T-helper 1 cell treated with Interleukin-12 subunit alpha and Interleukin-12 subunit beta and Interleukin-4 antibody, amounts not matched to agents 30 ng/mL and 1 ng/mL, for 36 hours (primary cell): ENCODE results near the gene MYEF2. TPM values are rescaled to one million over a fixed set of nuclear protein-coding genes. Genes with fewer than 3 reads are reported as not detected.

Experiments
- intact Hi-C: fragments of 100-400 bp; cut with micrococcal nuclease; formaldehyde crosslinking; loops from one replicate; pipeline ENCODE4 v1.15.1; 2024
- total RNA-seq: library from RNA; stranded (reverse); gene quantifications from 2 replicates; pipeline ENCODE4 v1.2.3, GENCODE V29; 2022

The MYEF2 gene
- total RNA-seq, 1 donor from 2014 or later = 26.7 TPM

DNA sequence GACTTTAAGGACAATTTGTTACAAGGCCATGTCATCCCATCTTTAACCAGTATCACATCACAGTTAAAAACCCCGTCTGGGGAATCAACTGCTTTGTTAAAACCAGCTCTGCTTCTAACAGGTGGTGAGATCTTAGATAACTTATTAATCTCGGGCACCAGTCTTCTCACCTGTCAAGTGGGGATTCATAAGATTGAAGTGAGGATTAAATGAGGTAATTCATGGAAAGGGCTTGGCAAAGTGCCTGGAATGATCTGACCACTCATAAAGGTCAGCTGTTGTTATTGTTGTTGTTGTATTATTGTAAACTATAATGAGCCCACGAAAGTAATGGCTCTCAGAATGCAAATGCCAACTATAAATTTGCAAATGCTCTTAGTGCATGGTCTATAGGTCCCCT, 87.4 kb downstream of the MYEF2 start:
- intact Hi-C loops = no loop called here

DNA sequence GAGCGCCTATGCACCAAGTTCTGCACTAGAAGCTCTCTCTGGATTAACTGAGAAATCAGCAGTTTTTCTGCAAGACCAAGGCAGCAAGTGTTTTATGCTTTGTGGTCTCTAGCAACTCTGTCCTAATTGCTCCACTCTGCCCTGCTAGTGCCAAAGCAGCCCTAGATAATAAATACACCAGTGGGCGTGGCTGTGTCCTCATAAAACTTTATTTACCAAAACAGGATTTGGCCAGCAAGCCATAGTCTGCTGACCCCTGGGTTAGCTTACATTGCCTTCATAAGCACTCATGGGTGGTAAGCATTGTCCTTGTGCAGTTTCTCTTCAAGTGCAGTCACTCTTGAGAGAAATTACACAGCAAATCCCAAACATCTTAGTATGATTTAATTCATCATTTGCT, 88.0 kb downstream of the MYEF2 start:
- intact Hi-C loops = no loop called here

DNA sequence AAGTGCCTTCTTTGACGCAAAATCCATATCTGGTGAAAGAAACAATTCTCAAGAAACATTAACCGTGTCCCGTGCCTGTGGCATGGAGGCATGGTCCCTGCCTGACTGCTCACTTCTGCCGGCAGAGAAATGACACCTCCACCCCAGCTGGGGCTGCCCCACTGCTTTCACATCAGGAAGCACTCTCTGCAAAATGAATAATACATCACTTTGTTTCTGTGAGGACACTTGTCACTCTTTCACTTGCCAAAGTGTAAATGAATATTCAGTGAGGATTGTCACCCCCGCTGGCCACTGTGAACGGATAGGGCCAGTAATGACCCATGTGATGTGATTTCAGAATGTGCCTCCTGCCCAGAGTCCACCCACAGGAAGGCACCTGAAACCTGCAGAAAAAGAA, 88.4 kb downstream of the MYEF2 start:
- intact Hi-C loops = no loop called here

DNA sequence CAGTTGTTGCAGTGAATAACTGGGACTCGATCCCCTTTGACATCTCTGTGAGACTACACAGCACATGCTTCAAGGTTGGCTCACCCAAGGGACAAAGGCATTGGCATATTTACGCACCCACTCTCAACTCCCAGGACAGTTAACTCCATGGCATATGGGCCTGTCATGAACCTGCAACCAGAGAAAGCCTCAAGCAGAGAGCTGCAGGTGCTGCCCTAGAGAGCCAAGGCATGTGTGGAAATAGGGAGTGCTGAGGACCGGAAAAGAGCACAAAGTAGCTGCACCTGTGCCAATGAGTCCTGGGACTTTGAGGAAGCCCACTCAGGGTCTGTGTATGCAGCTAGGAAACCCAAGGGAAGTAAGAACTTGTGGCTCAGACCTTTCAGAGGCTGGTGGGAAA, 90.3 kb downstream of the MYEF2 start:
- intact Hi-C loops = no loop called here

DNA sequence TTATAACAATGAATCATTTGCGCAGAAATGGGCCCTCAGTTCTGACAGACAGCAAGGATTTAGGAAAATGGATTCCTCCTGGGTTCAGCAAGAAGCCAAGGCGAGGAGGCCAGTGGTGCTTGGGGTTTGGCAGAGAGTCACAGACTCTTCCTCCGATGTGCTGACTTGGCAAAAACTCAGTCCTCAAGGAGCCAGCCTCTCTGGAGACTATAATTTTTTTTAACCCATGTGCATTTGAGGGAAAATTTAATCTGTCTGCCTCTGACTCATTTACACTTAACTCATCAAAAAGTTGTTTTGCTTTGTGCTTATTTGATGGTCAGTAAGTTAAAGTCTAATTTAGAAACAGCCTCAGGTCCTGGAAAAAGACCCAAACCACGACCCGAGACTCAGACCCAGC, 91.5 kb downstream of the MYEF2 start:
- intact Hi-C loops = no loop called here

DNA sequence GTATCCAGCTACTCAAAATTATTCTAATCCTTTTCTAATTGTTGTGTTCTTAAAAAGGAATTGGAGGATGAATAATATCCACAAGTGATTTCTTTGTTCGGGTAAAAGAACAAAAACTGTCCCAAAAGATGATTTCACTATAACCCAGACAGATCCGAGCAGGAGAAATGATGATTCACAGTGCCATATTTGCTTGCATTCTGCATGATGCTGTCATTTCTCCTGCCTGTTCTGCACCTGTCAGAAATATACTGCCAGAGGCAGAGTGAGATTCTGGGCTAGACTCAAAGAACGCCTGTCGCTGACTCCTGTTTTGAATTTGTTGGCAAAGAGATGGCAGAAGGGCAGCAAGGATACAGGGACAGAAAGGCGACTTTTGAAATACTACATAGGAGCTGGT, 92.0 kb downstream of the MYEF2 start:
- intact Hi-C loops = no loop called here

DNA sequence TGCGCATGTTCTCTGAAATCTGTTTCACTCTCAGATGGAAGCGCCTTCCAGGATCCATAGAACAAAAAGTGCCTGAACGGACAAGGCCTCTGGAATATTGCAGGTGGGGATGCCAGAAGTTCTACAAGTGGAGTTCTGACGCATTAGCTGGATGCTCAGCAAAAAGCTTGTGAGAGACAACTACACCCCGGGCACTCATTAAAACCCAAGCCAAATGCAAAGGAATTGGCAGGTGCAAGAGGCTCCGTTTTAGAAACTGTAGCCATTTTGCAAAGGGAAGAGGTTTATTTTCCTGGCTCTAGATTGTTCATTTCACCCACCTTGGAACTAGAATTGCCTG, 92.5 kb downstream of the MYEF2 start:
- intact Hi-C loops = loop anchor here (2.0 kb wide), 1 partner anchor 889 kb away; no protein-coding TSS in a partner anchor

DNA sequence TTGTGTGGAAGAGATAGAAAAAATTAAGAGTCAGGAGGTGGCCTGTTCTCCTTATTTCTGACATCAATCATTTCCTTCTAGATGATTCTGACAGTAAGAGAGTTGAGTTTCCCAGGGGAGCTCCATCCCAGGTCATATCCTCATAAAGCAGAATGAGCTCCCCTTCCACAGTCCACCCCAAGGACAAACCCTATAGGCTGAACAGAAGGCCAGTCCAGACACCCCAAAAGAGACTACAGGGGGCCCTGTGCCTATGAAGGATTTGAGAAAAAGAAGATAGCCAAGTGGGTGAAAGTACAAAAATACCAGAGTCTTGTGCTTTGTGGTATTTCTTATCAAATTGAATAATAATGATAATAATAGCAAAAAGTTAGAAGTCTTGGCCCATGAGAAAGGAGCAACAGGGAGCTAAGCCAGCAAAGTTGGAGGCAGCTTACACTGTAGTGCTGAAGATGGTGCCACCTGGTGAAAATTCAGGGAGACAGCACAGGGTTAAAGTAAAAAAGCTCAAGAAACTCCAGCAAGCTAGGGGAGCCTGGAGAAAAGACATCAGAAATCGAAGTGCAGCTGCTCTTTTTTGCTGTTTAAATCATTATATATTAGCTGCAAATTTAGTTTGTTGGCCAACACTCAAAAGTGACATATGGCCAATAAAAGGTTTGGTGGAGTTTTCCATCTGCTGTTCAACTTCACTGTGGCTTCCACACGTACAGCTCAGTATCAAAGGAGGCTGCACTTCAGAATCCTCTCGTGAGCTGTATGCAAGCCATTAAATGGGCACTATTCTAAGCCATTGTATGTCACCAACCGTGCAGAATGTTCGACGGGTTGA, 93.1 kb downstream of the MYEF2 start:
- intact Hi-C loops = loop anchor here (2.0 kb wide), 1 partner anchor 888 kb away; no protein-coding TSS in a partner anchor

Other genes with a start within 250 kb of the MYEF2 start
- not detected in 2 replicates for gene SLC24A5, start 57.3 kb downstream of the MYEF2 start, total RNA-seq
- gene CTXN2, start 13.4 kb upstream of the MYEF2 start, total RNA-seq = not detected in 2 replicates
- not detected in 2 replicates for gene SLC12A1, start 28.0 kb upstream of the MYEF2 start, total RNA-seq
- gene DUT, start 153.1 kb upstream of the MYEF2 start, total RNA-seq = 194 and 195 TPM in 2 replicates